Endodermal cell (in vitro differentiated cells): ENCODE data around the gene MACROH2A1. TPM values are rescaled to one million over a fixed set of nuclear protein-coding genes. Genes with fewer than 3 reads are reported as not detected.

Experiments used
- DNase-seq: peaks from one replicate; pipeline ENCODE4 v3.0.0-alpha.2; 2017
- H3K27ac ChIP-seq: 2 replicates; pipeline ENCODE4 v1.5.1; 2013; ENCODE audit warnings: mild to moderate bottlenecking, low read depth, low read length, moderate library complexity
- H3K27me3 ChIP-seq: 2 replicates; pipeline ENCODE4 v1.6.1; 2013; ENCODE audit warnings: mild to moderate bottlenecking, low read length, moderate library complexity; ENCODE audit not compliant: insufficient read depth, control insufficient read depth, poor library complexity, severe bottlenecking
- H3K36me3 ChIP-seq: 2 replicates; pipeline ENCODE4 v1.7.0; 2013; ENCODE audit warnings: mild to moderate bottlenecking, low read length, moderate library complexity; ENCODE audit not compliant: control insufficient read depth, insufficient read depth
- H3K4me1 ChIP-seq: one replicate; pipeline ENCODE4 v1.7.0; 2013; ENCODE audit warnings: low read length; ENCODE audit not compliant: control insufficient read depth, insufficient read depth
- H3K4me3 ChIP-seq: 2 replicates; pipeline ENCODE4 v1.5.1; 2013; ENCODE audit warnings: mild to moderate bottlenecking, low read length, moderate library complexity
- H3K9ac ChIP-seq: 2 replicates; pipeline ENCODE4 v1.6.1; 2013; ENCODE audit warnings: mild to moderate bottlenecking, low read length, moderate library complexity; ENCODE audit not compliant: poor library complexity, severe bottlenecking; ENCODE audit errors: extremely low read depth
- H3K9me3 ChIP-seq: 2 replicates; pipeline ENCODE4 v1.6.1; 2013; ENCODE audit warnings: mild to moderate bottlenecking, low read length, moderate library complexity; ENCODE audit not compliant: control insufficient read depth
- H3K27ac Mint-ChIP-seq: 2 replicates; pipeline ENCODE4 v1.8.0; 2020; ENCODE audit warnings: mixed read lengths
- H3K27me3 Mint-ChIP-seq: 2 replicates; pipeline ENCODE4 v1.8.0; 2021; ENCODE audit warnings: mild to moderate bottlenecking, mixed read lengths; ENCODE audit not compliant: insufficient read depth
- H3K36me3 Mint-ChIP-seq: 2 replicates; pipeline ENCODE4 v1.8.0; 2020; ENCODE audit warnings: low read depth, mixed read lengths
- H3K4me1 Mint-ChIP-seq: 2 replicates; pipeline ENCODE4 v1.8.0; 2020; ENCODE audit warnings: mixed read lengths
- H3K4me3 Mint-ChIP-seq: 2 replicates; pipeline ENCODE4 v1.8.0; 2020; ENCODE audit warnings: mild to moderate bottlenecking, moderate library complexity, mixed read lengths
- H3K9me3 Mint-ChIP-seq: 2 replicates; pipeline ENCODE4 v1.8.0; 2020; ENCODE audit warnings: mild to moderate bottlenecking, mixed read lengths
- WGBS, 2 experiments: methylation state at CpG; one replicate each; pipeline versions ENCODE4 v1.1.5 to v1.1.7; 2013; ENCODE audit warnings: missing lambda C conversion rate in 2 of 2, mixed read lengths in 1 of 2; ENCODE audit not compliant: insufficient coverage in 1 of 2, insufficient read length in 1 of 2; 5-methylcytosine and 5-hydroxymethylcytosine counted together
- total RNA-seq, 2 donors: library from RNA; stranded (reverse); fragmentation: NEBNext Ultra II Directional in 1 of 2; extraction: Animal tissue kit (Norgen Biotek cat#: 25700) in 1 of 2; gene quantifications; 2 replicates in 1 of 2; 3 replicates in 1 of 2; pipeline ENCODE4 v1.2.1, GENCODE V29; 2021
- TF ChIP-seq, protein P1 (sequence below): fragments of 200-600 bp; sonication (generic); conservative IDR thresholded peaks from 2 replicates; pipeline ENCODE4 v1.5.0; 2021; ENCODE audit warnings: antibody characterized with exemption, mild to moderate bottlenecking

Gene MACROH2A1
- total RNA-seq, 2 donors from 2014 or later: 256 to 288 TPM

DNA sequence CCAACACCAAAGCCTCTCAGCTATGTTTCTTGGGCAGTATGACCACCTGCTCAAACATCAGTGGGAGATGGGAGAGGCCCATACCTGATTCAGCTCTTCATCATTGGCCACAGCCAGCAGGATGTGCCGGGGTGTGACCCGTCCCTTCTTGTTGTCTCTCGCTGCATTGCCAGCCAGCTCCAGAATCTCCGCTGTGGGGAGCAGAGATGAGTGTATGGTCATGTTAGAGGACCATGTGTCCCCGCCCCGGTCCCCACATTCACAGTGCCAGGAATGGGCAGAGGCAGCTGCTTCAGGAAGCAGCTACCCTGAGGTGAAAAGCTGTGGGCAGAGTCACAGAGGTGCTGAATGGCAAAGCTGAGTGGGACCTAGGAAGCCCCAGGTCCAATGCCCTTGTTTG is 29.1 kb downstream of the MACROH2A1 start:
- DNase-seq: no peak
- no peaks in the 10 kb centered on the region for H3K27me3 ChIP-seq
- TF ChIP-seq, protein P1, sequence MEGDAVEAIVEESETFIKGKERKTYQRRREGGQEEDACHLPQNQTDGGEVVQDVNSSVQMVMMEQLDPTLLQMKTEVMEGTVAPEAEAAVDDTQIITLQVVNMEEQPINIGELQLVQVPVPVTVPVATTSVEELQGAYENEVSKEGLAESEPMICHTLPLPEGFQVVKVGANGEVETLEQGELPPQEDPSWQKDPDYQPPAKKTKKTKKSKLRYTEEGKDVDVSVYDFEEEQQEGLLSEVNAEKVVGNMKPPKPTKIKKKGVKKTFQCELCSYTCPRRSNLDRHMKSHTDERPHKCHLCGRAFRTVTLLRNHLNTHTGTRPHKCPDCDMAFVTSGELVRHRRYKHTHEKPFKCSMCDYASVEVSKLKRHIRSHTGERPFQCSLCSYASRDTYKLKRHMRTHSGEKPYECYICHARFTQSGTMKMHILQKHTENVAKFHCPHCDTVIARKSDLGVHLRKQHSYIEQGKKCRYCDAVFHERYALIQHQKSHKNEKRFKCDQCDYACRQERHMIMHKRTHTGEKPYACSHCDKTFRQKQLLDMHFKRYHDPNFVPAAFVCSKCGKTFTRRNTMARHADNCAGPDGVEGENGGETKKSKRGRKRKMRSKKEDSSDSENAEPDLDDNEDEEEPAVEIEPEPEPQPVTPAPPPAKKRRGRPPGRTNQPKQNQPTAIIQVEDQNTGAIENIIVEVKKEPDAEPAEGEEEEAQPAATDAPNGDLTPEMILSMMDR: no peak
- H3K9me3 ChIP-seq: no peaks in the 10 kb centered on the region
- H3K9ac ChIP-seq: no peak overlapping the region
- Mint-ChIP-seq H3K36me3 (peaks cover 84% of the 10 kb centered on the region), H3K4me1 (no peaks in the 10 kb centered on the region), H3K27me3 (no peaks in the 10 kb centered on the region), H3K9me3 (no peaks in the 10 kb centered on the region), H3K27ac (no peak overlapping the region), H3K4me3 (no peak overlapping the region)
- no peak overlapping the region for H3K4me3 ChIP-seq
- WGBS, 2 experiments: 96% methylated on average over 6 of the region's 6 CpGs; no CpG with 5 or more reads in 1 of the 2 experiments
- H3K36me3 ChIP-seq: peaks cover 99% of the 10 kb centered on the region
- peaks cover 4% of the 10 kb centered on the region for H3K4me1 ChIP-seq
- H3K27ac ChIP-seq: no peak overlapping the region

DNA sequence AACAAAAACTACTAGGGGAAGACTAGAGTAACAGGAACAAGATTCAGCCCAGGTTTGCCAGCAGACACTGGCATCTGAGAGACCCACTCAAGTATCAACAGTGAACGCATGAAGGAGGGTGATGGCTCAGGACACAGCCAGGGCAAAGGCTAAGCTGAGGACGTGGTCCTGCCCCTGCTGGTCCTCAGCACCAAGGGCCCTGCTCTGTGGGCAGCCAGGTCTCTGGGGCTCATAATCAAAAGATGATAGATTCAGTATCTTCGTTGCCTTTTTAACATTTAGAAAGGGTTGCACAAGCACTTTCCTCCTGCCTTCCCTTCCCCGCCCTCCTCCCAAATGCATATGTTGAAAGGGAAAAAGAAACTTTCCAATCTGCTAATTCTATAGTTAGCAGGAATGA is 31.5 kb downstream of the MACROH2A1 start:
- no peaks in the 10 kb centered on the region for H3K9me3 Mint-ChIP-seq
- Histone ChIP-seq H3K4me1 (no peaks in the 10 kb centered on the region), H3K27ac (no peak overlapping the region), H3K27me3 (no peaks in the 10 kb centered on the region), H3K9ac (no peak overlapping the region), H3K9me3 (no peaks in the 10 kb centered on the region), H3K36me3 (peaks cover 90% of the 10 kb centered on the region), H3K4me3 (no peak overlapping the region)
- TF ChIP-seq, protein P1: no peak
- no peak overlapping the region for H3K27ac Mint-ChIP-seq
- 90 to 100% methylated on average over 3 to 4 of the region's 4 CpGs for WGBS, 2 experiments
- H3K36me3 Mint-ChIP-seq: peaks cover 91% of the 10 kb centered on the region
- peak; percentile 12 for DNase-seq
- no peaks in the 10 kb centered on the region for H3K27me3 Mint-ChIP-seq
- H3K4me3 Mint-ChIP-seq: no peak overlapping the region
- no peaks in the 10 kb centered on the region for H3K4me1 Mint-ChIP-seq

DNA sequence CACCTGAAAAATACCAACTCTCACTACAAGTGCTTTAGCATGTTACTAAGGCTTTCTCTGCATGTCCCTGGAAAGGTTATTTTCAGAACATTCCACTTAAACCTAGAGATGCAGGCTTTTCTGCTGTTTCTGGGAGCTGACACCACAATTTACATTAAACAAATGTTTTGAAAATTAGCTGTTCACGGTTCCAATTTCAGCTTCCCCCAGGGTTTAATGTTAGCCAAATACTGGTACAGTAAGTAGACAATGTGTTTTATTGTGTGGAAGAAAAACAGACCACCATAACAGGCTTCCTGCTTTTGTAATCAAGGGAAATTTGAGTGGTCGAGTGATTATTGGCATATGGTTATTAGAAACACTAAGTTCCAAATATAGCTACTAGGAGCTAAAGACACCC is 32.0 kb downstream of the MACROH2A1 start:
- Histone ChIP-seq H3K27ac (no peak overlapping the region), H3K9ac (no peak overlapping the region), H3K4me1 (no peaks in the 10 kb centered on the region), H3K4me3 (no peak overlapping the region), H3K36me3 (peaks cover 90% of the 10 kb centered on the region), H3K27me3 (no peaks in the 10 kb centered on the region), H3K9me3 (no peaks in the 10 kb centered on the region)
- TF ChIP-seq, protein P1: no peak
- H3K4me3 Mint-ChIP-seq: no peak overlapping the region
- no peak overlapping the region for H3K27ac Mint-ChIP-seq
- H3K27me3 Mint-ChIP-seq: no peaks in the 10 kb centered on the region
- no peaks in the 10 kb centered on the region for H3K4me1 Mint-ChIP-seq
- no peaks in the 10 kb centered on the region for H3K9me3 Mint-ChIP-seq
- DNase-seq: no peak
- whole genome bisulfite sequencing, 2 experiments: 94 to 100% methylated on average over 1 to 2 of the region's 2 CpGs
- peaks cover 90% of the 10 kb centered on the region for H3K36me3 Mint-ChIP-seq
